ENCODE results near the gene CHST11. TPM values are rescaled to one million over a fixed set of nuclear protein-coding genes. Genes with fewer than 3 reads are reported as not detected.

The CHST11 gene
- total and polyA plus RNA-seq, 9 of the 15 experiments (the other 6 are each of a cell fraction or from before 2014, with no cell fraction given) = 2.3 to 38.7 (median 15.0) TPM

- TF ChIP-seq ZNF592 (IDR thresholded peaks at IDR 0.05) (peak; percentile 86; the same call in 1 of the 2 replicates), EP300 (IDR thresholded peaks at IDR 0.05; ENCODE audit: low read length) (peak; percentile 91), TFAP4 (CRISPR knock-in tag; IDR thresholded peaks at IDR 0.05; ENCODE audit: borderline replicate concordance) (peak; percentile 90), ZBTB5 (IDR thresholded peaks at IDR 0.05) (peak; percentile 69; the same call in 1 of the 2 replicates), ZNF696 (CRISPR knock-in tag; conservative IDR thresholded peaks at IDR 0.05) (no peak), GATAD2B (IDR thresholded peaks at IDR 0.05; ENCODE audit: borderline replicate concordance) (peak; percentile 94), RREB1 (CRISPR knock-in tag; IDR thresholded peaks at IDR 0.05) (peak; percentile 72; the same call in 1 of the 2 replicates), CBX3 (IDR thresholded peaks at IDR 0.05; ENCODE audit: borderline replicate concordance in 1 of 2, low read length in 2 of 2) (peak in 1 of 2 experiments; percentile 55; a peak in 1 of 3 replicates), SP1 (CRISPR knock-in tag; IDR thresholded peaks at IDR 0.05) (peak; percentile 68), FOXK2 (conservative IDR thresholded peaks at IDR 0.05 in 1 of 2, IDR thresholded peaks at IDR 0.05 in 1 of 2; ENCODE audit: low read depth in 2 of 2) (peak; percentile 32 to 66; a peak in 3 of 4 replicates), EHMT2 (IDR thresholded peaks at IDR 0.05) (peak; percentile 82), ATF1 (CRISPR knock-in tag; IDR thresholded peaks at IDR 0.05) (no peak), ATF1 (tag; IDR thresholded peaks at IDR 0.05) (peak; percentile 37; the same call in 1 of the 2 replicates)
These were observed 141.9 kb downstream of the CHST11 start (continued) for GRCh38 chr12:104598342-104599271.
